K562 (cell line): ENCODE data around the gene PXMP2. TPM values are rescaled to one million over a fixed set of nuclear protein-coding genes. Genes with fewer than 3 reads are reported as not detected.
A peak's percentile ranks its signal among the peaks of the same experiment; 100 is the strongest.

Experiments
- FOS ChIP-seq: IDR thresholded peaks from 3 replicates; pipeline ENCODE4 v1.6.1; 2011; ENCODE audit not compliant: insufficient read length; ENCODE audit errors: extremely low read depth
- FOXK2 ChIP-seq, 2 experiments: fragments of 450-650 bp; IDR thresholded peaks in 1 of 2; conservative IDR thresholded peaks in 1 of 2; 2 replicates each; pipeline ENCODE4 v1.6.1; 2016; ENCODE audit warnings: low read depth in 2 of 2, mild to moderate bottlenecking in 1 of 2
- HDAC2 ChIP-seq: fragments of 450-650 bp; IDR thresholded peaks from 2 replicates; pipeline ENCODE4 v1.6.1; 2016; ENCODE audit warnings: mild to moderate bottlenecking
- HNRNPK ChIP-seq: fragments of 200-400 bp; formaldehyde crosslinking; IDR thresholded peaks from one replicate; pipeline ENCODE4 v1.6.1; 2018; ENCODE audit warnings: mild to moderate bottlenecking, low read depth, low read length; ENCODE audit not compliant: poor library complexity, severe bottlenecking
- KDM2B ChIP-seq: fragments of 250-450 bp; sonication (Bioruptor Pico); IDR thresholded peaks from 2 replicates; pipeline ENCODE4 v1.8.0; 2021; ENCODE audit warnings: mild to moderate bottlenecking, moderate library complexity
- MCM7 ChIP-seq, 2 experiments: fragments of 450-650 bp; IDR thresholded peaks; 2 replicates each; pipeline ENCODE4 v1.6.1; 2016 to 2018
- MEF2A ChIP-seq: IDR thresholded peaks from 2 replicates; pipeline ENCODE4 v1.6.1; 2011; ENCODE audit warnings: low read depth, mild to moderate bottlenecking, low read length, moderate library complexity; ENCODE audit not compliant: control insufficient read depth
- NFXL1 ChIP-seq: fragments of 450-650 bp; formaldehyde crosslinking; IDR thresholded peaks from 2 replicates; pipeline ENCODE4 v1.4.0; 2021; ENCODE audit warnings: mild to moderate bottlenecking
- RB1 ChIP-seq: fragments of 450-650 bp; IDR thresholded peaks from 2 replicates; pipeline ENCODE4 v1.6.1; 2017; ENCODE audit warnings: low read depth, mild to moderate bottlenecking
- RHOXF2B ChIP-seq: fragments of 250-450 bp; sonication (Bioruptor Pico); conservative IDR thresholded peaks from 2 replicates; pipeline ENCODE4 v1.5.1; 2021
- TAF15 ChIP-seq: fragments of 200-400 bp; formaldehyde crosslinking; IDR thresholded peaks from 2 replicates; pipeline ENCODE4 v1.6.1; 2017; ENCODE audit warnings: mild to moderate bottlenecking, low read depth, low read length, moderate library complexity
- TRIM28 ChIP-seq: fragments of 450-650 bp; IDR thresholded peaks from 2 replicates; pipeline ENCODE4 v1.6.1; 2017
- ZNF263 ChIP-seq: sonication (generic); formaldehyde crosslinking; IDR thresholded peaks from 2 replicates; pipeline ENCODE4 v1.8.0; 2022; ENCODE audit warnings: mild to moderate bottlenecking, missing genetic modification reagents, borderline replicate concordance
- polyA plus RNA-seq, 8 experiments: library from polyadenylated mRNA; depleted of rRNA in 4 of 8; stranded (reverse) in 5 of 8; unstranded in 3 of 8; fragments of >200 nt; fragmentation: Nextera tagmentation in 2 of 8; fragmentation: Illumina TruSeq in 1 of 8; extraction: Ambion mirVana in 2 of 8; extraction: Trizol in 1 of 8; gene quantifications; 2 replicates each; pipeline versions ENCODE4 v1.2.1 to v1.2.3, GENCODE V29; 2011 to 2014; ENCODE audit warnings: inconsistent platforms in 1 of 8, missing spikeins in 1 of 8
- total RNA-seq, 7 experiments: library from RNA; depleted of rRNA in 6 of 7; stranded (reverse); fragments of >200 nt in 6 of 7; fragmentation: Illumina TruSeq in 2 of 7; extraction: Trizol in 2 of 7; gene quantifications; 2 replicates each; pipeline versions ENCODE4 v1.2.1 to v1.2.3, GENCODE V29; 2011 to 2021; ENCODE audit warnings: low replicate concordance in 1 of 7
- TF ChIP-seq, protein P1 (sequence below): fragments of 450-650 bp; IDR thresholded peaks from 2 replicates; pipeline ENCODE4 v1.6.1; 2017; ENCODE audit warnings: antibody characterized with exemption
- TF ChIP-seq, protein P2 (sequence below): fragments of 450-650 bp; IDR thresholded peaks from 2 replicates; pipeline ENCODE4 v1.6.1; 2016; ENCODE audit warnings: low read depth
- TF ChIP-seq, protein P3 (sequence below): fragments of 450-650 bp; formaldehyde crosslinking; conservative IDR thresholded peaks from 2 replicates; pipeline ENCODE4 v1.4.0; 2022; ENCODE audit warnings: mild to moderate bottlenecking, missing genetic modification characterization

The PXMP2 gene
- total and polyA plus RNA-seq, 9 of the 15 experiments (the other 6 are each of a cell fraction or from before 2014, with no cell fraction given), result 3.0 to 66.1 (median 44.7) TPM

DNA sequence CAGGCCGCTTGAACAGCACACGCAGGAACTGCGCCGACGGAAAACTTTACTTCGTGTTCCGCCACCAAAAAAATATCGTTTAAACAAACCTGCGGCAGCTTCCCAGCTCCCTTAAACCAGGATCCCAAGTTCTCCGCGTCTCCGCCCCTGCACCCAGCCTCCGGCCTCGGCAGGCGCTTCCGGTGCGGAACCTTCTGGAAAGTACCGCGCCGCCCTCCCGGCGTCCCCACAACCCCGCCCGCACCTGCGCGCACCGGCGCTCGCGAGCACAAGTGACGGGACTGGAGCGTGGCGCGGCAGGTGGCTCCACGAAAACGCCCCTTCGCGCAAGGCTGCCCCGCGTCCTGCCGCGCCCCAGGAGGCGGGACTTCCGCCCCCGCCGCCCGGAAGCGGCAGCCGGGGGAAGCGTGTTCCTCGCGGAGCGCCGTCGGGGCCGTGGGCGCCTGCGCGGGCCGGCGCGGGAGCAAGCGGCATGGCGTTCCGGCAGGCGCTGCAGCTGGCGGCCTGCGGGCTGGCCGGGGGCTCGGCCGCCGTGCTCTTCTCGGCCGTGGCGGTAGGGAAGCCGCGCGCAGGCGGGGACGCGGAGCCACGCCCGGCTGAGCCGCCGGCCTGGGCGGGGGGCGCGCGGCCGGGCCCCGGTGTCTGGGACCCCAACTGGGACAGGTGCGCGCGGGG, 23.2 kb downstream of the PXMP2 start, which contains the start of gene PGAM5 (continued):
- TF ChIP-seq, protein P1, sequence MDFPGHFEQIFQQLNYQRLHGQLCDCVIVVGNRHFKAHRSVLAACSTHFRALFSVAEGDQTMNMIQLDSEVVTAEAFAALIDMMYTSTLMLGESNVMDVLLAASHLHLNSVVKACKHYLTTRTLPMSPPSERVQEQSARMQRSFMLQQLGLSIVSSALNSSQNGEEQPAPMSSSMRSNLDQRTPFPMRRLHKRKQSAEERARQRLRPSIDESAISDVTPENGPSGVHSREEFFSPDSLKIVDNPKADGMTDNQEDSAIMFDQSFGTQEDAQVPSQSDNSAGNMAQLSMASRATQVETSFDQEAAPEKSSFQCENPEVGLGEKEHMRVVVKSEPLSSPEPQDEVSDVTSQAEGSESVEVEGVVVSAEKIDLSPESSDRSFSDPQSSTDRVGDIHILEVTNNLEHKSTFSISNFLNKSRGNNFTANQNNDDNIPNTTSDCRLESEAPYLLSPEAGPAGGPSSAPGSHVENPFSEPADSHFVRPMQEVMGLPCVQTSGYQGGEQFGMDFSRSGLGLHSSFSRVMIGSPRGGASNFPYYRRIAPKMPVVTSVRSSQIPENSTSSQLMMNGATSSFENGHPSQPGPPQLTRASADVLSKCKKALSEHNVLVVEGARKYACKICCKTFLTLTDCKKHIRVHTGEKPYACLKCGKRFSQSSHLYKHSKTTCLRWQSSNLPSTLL, result no peak
- no peak for TF ChIP-seq MEF2A
- TF ChIP-seq ZNF263 (CRISPR knock-in tag), result peak; percentile 54; the same call in 1 of the 2 replicates
- TF ChIP-seq HNRNPK, result no peak
- TF ChIP-seq TAF15, result no peak
- TF ChIP-seq TRIM28, result no peak; the same call in none of the 2 replicates
- TF ChIP-seq, protein P2, sequence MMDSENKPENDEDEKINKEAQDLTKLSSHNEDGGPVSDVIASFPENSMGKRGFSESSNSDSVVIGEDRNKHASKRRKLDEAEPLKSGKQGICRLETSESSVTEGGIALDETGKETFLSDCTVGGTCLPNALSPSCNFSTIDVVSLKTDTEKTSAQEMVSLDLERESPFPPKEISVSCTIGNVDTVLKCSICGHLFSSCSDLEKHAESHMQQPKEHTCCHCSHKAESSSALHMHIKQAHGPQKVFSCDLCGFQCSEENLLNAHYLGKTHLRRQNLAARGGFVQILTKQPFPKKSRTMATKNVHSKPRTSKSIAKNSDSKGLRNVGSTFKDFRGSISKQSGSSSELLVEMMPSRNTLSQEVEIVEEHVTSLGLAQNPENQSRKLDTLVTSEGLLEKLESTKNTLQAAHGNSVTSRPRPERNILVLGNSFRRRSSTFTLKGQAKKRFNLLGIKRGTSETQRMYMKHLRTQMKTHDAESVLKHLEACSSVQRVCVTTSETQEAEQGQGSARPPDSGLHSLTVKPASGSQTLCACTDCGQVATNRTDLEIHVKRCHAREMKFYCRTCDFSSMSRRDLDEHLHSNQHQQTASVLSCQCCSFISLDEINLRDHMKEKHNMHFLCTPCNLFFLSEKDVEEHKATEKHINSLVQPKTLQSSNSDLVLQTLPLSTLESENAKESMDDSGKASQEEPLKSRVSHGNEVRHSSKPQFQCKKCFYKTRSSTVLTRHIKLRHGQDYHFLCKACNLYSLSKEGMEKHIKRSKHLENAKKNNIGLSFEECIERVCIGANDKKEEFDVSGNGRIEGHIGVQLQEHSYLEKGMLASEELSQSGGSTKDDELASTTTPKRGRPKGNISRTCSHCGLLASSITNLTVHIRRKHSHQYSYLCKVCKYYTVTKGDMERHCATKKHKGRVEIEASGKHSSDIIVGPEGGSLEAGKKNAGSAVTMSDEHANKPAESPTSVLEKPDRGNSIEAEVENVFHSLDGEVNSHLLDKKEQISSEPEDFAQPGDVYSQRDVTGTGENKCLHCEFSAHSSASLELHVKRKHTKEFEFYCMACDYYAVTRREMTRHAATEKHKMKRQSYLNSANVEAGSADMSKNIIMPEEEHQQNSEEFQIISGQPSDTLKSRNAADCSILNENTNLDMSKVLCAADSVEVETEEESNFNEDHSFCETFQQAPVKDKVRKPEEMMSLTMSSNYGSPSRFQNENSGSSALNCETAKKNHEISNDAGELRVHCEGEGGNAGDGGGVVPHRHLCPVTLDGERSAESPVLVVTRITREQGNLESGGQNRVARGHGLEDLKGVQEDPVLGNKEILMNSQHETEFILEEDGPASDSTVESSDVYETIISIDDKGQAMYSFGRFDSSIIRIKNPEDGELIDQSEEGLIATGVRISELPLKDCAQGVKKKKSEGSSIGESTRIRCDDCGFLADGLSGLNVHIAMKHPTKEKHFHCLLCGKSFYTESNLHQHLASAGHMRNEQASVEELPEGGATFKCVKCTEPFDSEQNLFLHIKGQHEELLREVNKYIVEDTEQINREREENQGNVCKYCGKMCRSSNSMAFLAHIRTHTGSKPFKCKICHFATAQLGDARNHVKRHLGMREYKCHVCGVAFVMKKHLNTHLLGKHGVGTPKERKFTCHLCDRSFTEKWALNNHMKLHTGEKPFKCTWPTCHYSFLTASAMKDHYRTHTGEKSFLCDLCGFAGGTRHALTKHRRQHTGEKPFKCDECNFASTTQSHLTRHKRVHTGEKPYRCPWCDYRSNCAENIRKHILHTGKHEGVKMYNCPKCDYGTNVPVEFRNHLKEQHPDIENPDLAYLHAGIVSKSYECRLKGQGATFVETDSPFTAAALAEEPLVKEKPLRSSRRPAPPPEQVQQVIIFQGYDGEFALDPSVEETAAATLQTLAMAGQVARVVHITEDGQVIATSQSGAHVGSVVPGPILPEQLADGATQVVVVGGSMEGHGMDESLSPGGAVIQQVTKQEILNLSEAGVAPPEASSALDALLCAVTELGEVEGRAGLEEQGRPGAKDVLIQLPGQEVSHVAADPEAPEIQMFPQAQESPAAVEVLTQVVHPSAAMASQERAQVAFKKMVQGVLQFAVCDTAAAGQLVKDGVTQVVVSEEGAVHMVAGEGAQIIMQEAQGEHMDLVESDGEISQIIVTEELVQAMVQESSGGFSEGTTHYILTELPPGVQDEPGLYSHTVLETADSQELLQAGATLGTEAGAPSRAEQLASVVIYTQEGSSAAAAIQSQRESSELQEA, result peak; percentile 70; the same call in 1 of the 2 replicates
- no peak for TF ChIP-seq FOS
- TF ChIP-seq MCM7 (IDR thresholded peaks at IDR 0.05), result no peak
- peak; percentile 89 for TF ChIP-seq RB1
- TF ChIP-seq, protein P3, sequence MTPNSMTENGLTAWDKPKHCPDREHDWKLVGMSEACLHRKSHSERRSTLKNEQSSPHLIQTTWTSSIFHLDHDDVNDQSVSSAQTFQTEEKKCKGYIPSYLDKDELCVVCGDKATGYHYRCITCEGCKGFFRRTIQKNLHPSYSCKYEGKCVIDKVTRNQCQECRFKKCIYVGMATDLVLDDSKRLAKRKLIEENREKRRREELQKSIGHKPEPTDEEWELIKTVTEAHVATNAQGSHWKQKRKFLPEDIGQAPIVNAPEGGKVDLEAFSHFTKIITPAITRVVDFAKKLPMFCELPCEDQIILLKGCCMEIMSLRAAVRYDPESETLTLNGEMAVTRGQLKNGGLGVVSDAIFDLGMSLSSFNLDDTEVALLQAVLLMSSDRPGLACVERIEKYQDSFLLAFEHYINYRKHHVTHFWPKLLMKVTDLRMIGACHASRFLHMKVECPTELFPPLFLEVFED (CRISPR knock-in tag), result no peak
- no peak for TF ChIP-seq FOXK2 (conservative IDR thresholded peaks at IDR 0.05 in 1 of 2, IDR thresholded peaks at IDR 0.05 in 1 of 2; ENCODE audit: low read depth in 2 of 2)
- TF ChIP-seq KDM2B (CRISPR knock-in tag), result no peak
- peak; percentile 66; the same call in 1 of the 2 replicates for TF ChIP-seq HDAC2
- TF ChIP-seq NFXL1 (CRISPR knock-in tag), result no peak
- TF ChIP-seq RHOXF2B, result no peak
